ENCODE results near the gene SPSB1.

- no peak for TF ChIP-seq POLR2A (IDR thresholded peaks at IDR 0.05)
- no peak for TF ChIP-seq CTCF (IDR thresholded peaks at IDR 0.05)
These were observed 16.4 kb downstream of the SPSB1 start for GRCh38 chr1:9309080-9309479.

All from stomach (tissue), 4 donors.